Neutrophil (primary cell): ENCODE results near the gene AHCYL1.

ENCODE experiments used
- H3K27ac ChIP-seq: fragments of 200-600 bp; sonication (generic); 2 replicates; pipeline ENCODE4 v1.5.1; 2016; ENCODE audit warnings: mild to moderate bottlenecking, moderate library complexity
- H3K27me3 ChIP-seq: fragments of 200-600 bp; sonication (generic); 2 replicates; pipeline ENCODE4 v1.6.0; 2016; ENCODE audit warnings: mild to moderate bottlenecking
- H3K36me3 ChIP-seq: fragments of 200-600 bp; sonication (generic); 2 replicates; pipeline ENCODE4 v1.5.1; 2017
- H3K4me1 ChIP-seq, 2 experiments: fragments of 200-600 bp in 1 of 2; sonication (generic) in 1 of 2; 1 replicate in 1 of 2; 2 replicates in 1 of 2; pipeline versions ENCODE4 v1.5.1 to v1.6.1; 2013 to 2016; ENCODE audit warnings: low read depth in 1 of 2, low read length in 1 of 2, mild to moderate bottlenecking in 1 of 2, moderate library complexity in 1 of 2; ENCODE audit not compliant: control insufficient read depth in 1 of 2, insufficient read depth in 1 of 2
- H3K4me3 ChIP-seq, 2 experiments: fragments of 200-600 bp in 1 of 2; sonication (generic) in 1 of 2; 1 replicate in 1 of 2; 2 replicates in 1 of 2; pipeline ENCODE4 v1.5.1; 2013 to 2016; ENCODE audit warnings: low read depth in 1 of 2, low read length in 1 of 2, mild to moderate bottlenecking in 1 of 2, moderate library complexity in 1 of 2
- H3K9me3 ChIP-seq: fragments of 200-600 bp; sonication (generic); 2 replicates; pipeline ENCODE4 v1.5.1; 2016
- TF ChIP-seq, protein P1 (sequence below): fragments of 200-600 bp; sonication (generic); IDR thresholded peaks from 2 replicates; pipeline ENCODE4 v1.5.1; 2016; ENCODE audit warnings: antibody characterized with exemption

Gene AHCYL1

DNA sequence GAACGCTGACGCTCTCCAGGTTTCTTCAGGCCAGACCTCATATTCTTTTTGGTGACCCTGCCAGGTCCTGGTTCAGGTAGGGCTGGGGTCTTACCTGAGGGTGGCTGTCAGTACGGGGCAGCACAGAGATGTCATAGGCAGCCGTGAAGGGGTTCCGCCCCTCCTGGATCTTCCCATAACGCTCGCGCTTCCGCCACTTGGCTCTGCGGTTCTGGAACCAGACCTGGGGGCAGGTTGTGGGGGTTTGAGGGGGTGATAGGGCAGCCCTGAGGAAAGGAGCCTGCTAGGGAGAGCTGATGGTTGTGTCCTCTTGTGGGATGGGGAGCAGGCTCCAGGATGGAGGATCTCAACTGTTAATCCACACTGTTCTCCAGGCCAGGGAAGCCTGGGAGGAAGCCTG, 76.8 kb downstream of the AHCYL1 start:
- TF ChIP-seq, protein P1, sequence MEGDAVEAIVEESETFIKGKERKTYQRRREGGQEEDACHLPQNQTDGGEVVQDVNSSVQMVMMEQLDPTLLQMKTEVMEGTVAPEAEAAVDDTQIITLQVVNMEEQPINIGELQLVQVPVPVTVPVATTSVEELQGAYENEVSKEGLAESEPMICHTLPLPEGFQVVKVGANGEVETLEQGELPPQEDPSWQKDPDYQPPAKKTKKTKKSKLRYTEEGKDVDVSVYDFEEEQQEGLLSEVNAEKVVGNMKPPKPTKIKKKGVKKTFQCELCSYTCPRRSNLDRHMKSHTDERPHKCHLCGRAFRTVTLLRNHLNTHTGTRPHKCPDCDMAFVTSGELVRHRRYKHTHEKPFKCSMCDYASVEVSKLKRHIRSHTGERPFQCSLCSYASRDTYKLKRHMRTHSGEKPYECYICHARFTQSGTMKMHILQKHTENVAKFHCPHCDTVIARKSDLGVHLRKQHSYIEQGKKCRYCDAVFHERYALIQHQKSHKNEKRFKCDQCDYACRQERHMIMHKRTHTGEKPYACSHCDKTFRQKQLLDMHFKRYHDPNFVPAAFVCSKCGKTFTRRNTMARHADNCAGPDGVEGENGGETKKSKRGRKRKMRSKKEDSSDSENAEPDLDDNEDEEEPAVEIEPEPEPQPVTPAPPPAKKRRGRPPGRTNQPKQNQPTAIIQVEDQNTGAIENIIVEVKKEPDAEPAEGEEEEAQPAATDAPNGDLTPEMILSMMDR = no peak
- no peaks in the 10 kb centered on the region for H3K9me3 ChIP-seq
- no peak overlapping the region for H3K27ac ChIP-seq
- H3K4me3 ChIP-seq = no peak overlapping the region
- H3K36me3 ChIP-seq = peaks cover 45% of the 10 kb centered on the region
- peaks cover 23% of the 10 kb centered on the region for H3K27me3 ChIP-seq
- H3K4me1 ChIP-seq = no peaks in the 10 kb centered on the region

DNA sequence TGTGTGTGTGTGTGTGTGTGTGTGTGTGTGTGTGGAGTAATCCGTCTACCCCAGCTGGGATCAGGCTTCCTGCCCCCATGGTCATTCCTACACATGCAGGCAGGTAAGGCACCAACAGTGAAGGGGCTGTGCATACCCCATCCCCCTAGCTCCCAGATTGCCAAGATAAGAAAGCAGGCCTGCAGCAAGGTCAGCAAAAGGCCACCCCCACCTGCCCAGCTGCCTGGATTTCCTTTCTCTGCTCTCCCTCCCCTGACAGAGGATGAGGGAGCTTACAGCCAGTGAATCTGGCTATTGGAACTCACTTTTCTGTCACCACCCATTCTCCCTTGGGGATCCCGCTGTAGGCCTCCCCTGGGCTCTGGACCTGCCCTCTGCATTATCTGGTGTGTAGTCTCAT, 78.0 kb downstream of the AHCYL1 start:
- TF ChIP-seq, protein P1 = no peak
- Histone ChIP-seq H3K4me1 (peaks cover under 1 to 4% of the 10 kb centered on the region in 2 experiments), H3K27me3 (peaks cover 36% of the 10 kb centered on the region), H3K36me3 (peaks cover 32% of the 10 kb centered on the region), H3K9me3 (no peaks in the 10 kb centered on the region), H3K4me3 (no peak overlapping the region), H3K27ac (no peak overlapping the region)

DNA sequence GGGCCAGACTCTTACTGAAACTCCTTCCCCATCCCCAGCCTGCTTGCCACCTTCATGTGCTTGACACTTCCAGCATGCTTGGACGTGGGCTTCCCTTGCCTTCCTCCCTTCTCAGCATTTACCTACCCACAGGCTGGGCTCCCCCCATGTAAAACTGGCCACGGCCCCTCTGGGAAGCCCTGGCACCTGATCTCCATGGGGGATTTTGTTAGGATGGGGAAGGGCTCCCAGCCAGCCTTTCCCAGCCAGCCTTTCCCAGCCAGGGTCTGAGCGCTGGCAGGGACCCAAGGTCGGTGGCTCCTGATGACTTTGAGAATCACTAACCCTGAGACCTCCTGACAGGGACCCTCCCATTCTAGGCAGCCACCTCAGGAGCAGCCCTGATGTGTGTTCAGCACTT, 79.2 kb downstream of the AHCYL1 start:
- H3K27ac ChIP-seq = no peak overlapping the region
- peaks cover 12 to 15% of the 10 kb centered on the region in 2 experiments for H3K4me1 ChIP-seq
- no peaks in the 10 kb centered on the region for H3K9me3 ChIP-seq
- H3K4me3 ChIP-seq = no peak overlapping the region
- peaks cover 48% of the 10 kb centered on the region for H3K27me3 ChIP-seq
- TF ChIP-seq, protein P1 = no peak
- H3K36me3 ChIP-seq = peaks cover 20% of the 10 kb centered on the region

DNA sequence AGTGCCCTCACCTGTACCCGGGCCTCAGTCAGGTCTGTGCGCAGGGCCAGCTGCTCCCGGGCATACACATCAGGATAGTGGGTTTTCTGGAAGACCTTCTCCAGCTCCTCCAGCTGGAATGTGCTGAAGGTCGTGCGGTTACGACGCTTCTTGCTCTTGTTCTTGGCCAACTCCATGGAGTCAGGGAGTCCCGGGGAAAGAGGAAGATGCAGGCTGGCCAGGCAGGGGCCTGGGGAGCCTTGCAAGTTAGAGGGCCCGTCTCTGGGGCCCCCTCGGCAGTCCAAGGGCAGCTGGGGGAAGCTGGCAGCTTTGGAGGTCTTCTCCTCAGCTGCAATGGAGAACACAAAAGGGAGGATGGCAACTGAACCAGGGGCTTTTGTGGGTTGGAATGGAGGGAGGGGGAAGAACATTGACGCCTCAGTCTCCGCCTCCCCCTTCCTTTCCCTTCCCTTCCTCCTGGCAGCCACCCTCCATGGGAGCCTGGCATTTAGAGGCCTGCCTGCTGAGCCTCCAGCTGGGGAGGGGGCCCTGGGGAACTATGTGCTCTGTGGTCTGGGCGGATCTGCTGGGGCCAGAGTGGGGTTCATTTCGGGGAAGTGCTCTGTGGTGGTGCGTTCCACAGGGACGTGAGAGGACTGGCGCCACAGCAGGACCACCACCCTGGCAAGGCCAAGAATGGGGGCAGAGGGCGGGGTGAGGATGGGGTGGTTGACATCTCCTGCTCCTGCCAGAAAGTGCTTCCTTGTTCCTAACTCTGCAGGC, 80.2 kb downstream of the AHCYL1 start:
- H3K4me1 ChIP-seq = peaks cover 18 to 22% of the 10 kb centered on the region in 2 experiments
- H3K27ac ChIP-seq = no peak overlapping the region
- peaks cover 58% of the 10 kb centered on the region for H3K27me3 ChIP-seq
- no peak overlapping the region for H3K4me3 ChIP-seq
- H3K36me3 ChIP-seq = peaks cover 12% of the 10 kb centered on the region
- TF ChIP-seq, protein P1 = no peak
- no peaks in the 10 kb centered on the region for H3K9me3 ChIP-seq

DNA sequence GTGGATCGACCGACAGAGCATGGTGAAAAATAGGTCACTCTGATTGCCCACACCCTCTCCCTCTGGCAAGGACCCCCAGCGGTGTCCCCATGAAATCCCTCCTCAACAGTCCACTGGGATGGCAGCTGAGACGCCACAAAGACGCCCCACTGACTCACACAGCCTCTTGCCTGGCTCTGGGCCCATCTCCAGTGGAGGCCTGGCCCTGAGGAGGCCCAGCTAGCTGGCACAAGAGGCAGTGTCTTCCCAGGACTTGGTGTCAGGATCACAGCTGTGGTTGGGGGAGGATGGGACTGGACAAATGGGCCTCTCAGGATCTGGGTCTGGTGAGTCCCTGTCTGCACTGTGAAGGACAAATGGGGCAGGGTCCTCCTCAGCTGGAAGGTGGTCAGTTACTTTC, 81.3 kb downstream of the AHCYL1 start:
- Histone ChIP-seq H3K4me3 (no peak overlapping the region), H3K4me1 (peaks cover 18 to 28% of the 10 kb centered on the region in 2 experiments), H3K36me3 (peaks cover 5% of the 10 kb centered on the region), H3K27ac (no peak overlapping the region), H3K9me3 (no peaks in the 10 kb centered on the region), H3K27me3 (peaks cover 68% of the 10 kb centered on the region)
- TF ChIP-seq, protein P1 = no peak
